Esophagus muscularis mucosa (tissue), 4 donors: ENCODE measurements around the gene SYNGR1. TPM values are rescaled to one million over a fixed set of nuclear protein-coding genes. Genes with fewer than 3 reads are reported as not detected.

Experiments
- DNase-seq: peaks from one replicate; pipeline ENCODE4 v3.0.0-alpha.2; 2017; ENCODE audit errors: extremely low spot score
- H3K27ac ChIP-seq, 4 donors: fragments of 200-600 bp; sonication (generic); replicated peaks in 1 of 4; 1 replicate in 3 of 4; 2 replicates in 1 of 4; pipeline ENCODE4 v1.5.1; 2016 to 2019; ENCODE audit warnings: mild to moderate bottlenecking in 1 of 4
- H3K27me3 ChIP-seq, 4 donors: fragments of 200-600 bp; sonication (generic); one replicate each; pipeline versions ENCODE4 v1.5.1 to v1.6.0; 2016 to 2019
- H3K36me3 ChIP-seq, 4 donors: fragments of 200-600 bp; sonication (generic); one replicate each; pipeline ENCODE4 v1.5.1; 2016 to 2019
- H3K4me1 ChIP-seq, 4 donors: fragments of 200-600 bp; sonication (generic); one replicate each; pipeline ENCODE4 v1.5.1; 2016 to 2019
- H3K4me3 ChIP-seq, 4 donors: fragments of 200-600 bp; sonication (generic); 1 replicate in 2 of 4; 2 replicates in 2 of 4; pipeline ENCODE4 v1.5.1; 2016 to 2019; ENCODE audit warnings: mild to moderate bottlenecking in 4 of 4, moderate library complexity in 1 of 4
- H3K9me3 ChIP-seq, 4 donors: fragments of 200-600 bp; sonication (generic); 1 replicate in 3 of 4; 2 replicates in 1 of 4; pipeline ENCODE4 v1.5.1; 2016 to 2019
- CTCF ChIP-seq, 3 experiments: fragments of 200-600 bp in 2 of 3; fragments of 450-650 bp in 1 of 3; sonication (generic) in 2 of 3; IDR thresholded peaks; one replicate each; pipeline ENCODE4 v1.5.1; 2017 to 2019; ENCODE audit warnings: antibody characterized with exemption in 3 of 3, mild to moderate bottlenecking in 2 of 3, moderate library complexity in 1 of 3
- EP300 ChIP-seq: sonication (generic); formaldehyde crosslinking; IDR thresholded peaks from one replicate; pipeline ENCODE4 v1.6.1; 2017; ENCODE audit warnings: antibody characterized with exemption
- POLR2A ChIP-seq: fragments of 450-650 bp; IDR thresholded peaks from one replicate; pipeline ENCODE4 v1.6.1; 2017; ENCODE audit warnings: antibody characterized with exemption, moderate library complexity, mild to moderate bottlenecking, low read depth
- POLR2AphosphoS5 ChIP-seq, 2 donors: sonication (generic); formaldehyde crosslinking; IDR thresholded peaks; one replicate each; pipeline ENCODE4 v1.6.1; 2017; ENCODE audit warnings: antibody characterized with exemption in 2 of 2
- WGBS: methylation state at CpG from one replicate; pipeline ENCODE4 v1.1.5; 2018; 5-methylcytosine and 5-hydroxymethylcytosine counted together
- intact Hi-C: fragments of 100-400 bp; cut with DNase I; formaldehyde crosslinking; loops from one replicate; pipeline ENCODE4 v1.15.1; 2023
- total RNA-seq, 4 donors: library from RNA; depleted of rRNA; stranded (reverse); fragments of >200 nt; gene quantifications; one replicate each; pipeline versions ENCODE4 v1.1.0 to v1.2.1, GENCODE V29; 2016

The SYNGR1 gene
- total RNA-seq, 4 donors from 2014 or later, result 14.4 to 29.4 (median 24.0) TPM

DNA sequence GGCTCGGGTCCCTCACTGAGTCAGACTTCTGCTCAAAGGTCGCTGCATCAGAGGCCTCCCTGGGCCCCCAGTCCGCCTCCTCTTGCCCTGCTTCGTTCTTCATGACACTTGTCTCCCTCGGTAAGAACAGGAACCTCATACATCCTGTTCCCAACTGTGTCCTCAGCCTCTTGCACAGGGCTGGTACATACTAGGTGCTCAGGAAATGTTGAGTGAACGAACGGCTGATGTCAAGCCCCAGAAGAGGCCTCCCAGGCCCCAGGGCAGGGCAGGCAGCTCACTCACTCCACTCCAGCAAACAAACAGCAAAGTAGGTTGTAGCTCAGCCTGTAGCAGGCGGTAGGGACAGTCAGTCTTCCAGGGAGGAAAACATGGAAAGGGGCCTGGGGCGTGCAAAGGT is 17.2 kb downstream of the SYNGR1 start:
- H3K36me3 ChIP-seq, result peaks cover 0 to 10% (median 2%) of the 10 kb centered on the region in 4 donors
- intact Hi-C loops, result no loop called here
- DNase-seq, result no peak
- H3K4me1 ChIP-seq, result peaks cover 5 to 35% (median 27%) of the 10 kb centered on the region in 4 donors
- H3K9me3 ChIP-seq, result peaks cover 0 to 5% (median 0%) of the 10 kb centered on the region in 4 donors
- H3K27me3 ChIP-seq, result no peaks in the 10 kb centered on the region
- H3K27ac ChIP-seq, result no peak overlapping the region
- TF ChIP-seq EP300, result no peak
- TF ChIP-seq CTCF (IDR thresholded peaks at IDR 0.05), result no peak
- TF ChIP-seq POLR2A, result no peak
- TF ChIP-seq POLR2AphosphoS5 (IDR thresholded peaks at IDR 0.05), result no peak
- WGBS, result 82% methylated on average over 9 of the region's 9 CpGs
- H3K4me3 ChIP-seq, result no peak overlapping the region

- H3K4me1 ChIP-seq, result peaks cover 4 to 24% (median 19%) of the 10 kb centered on the region in 4 donors
- DNase-seq, result no peak
- no peak overlapping the region for H3K27ac ChIP-seq
- no peak overlapping the region for H3K4me3 ChIP-seq
- WGBS, result 69% methylated on average over 9 of the region's 9 CpGs
- peaks cover 0 to 10% (median 2%) of the 10 kb centered on the region in 4 donors for H3K36me3 ChIP-seq
- TF ChIP-seq POLR2AphosphoS5 (IDR thresholded peaks at IDR 0.05) (no peak), POLR2A (no peak), CTCF (IDR thresholded peaks at IDR 0.05) (no peak), EP300 (no peak)
- peaks cover 0 to 6% (median 0%) of the 10 kb centered on the region in 4 donors for H3K9me3 ChIP-seq
- intact Hi-C loops, result no loop called here
- no peaks in the 10 kb centered on the region for H3K27me3 ChIP-seq
Observed at GRCh38 chr22:39368461-39368911, 18.7 kb downstream of the SYNGR1 start.

DNA sequence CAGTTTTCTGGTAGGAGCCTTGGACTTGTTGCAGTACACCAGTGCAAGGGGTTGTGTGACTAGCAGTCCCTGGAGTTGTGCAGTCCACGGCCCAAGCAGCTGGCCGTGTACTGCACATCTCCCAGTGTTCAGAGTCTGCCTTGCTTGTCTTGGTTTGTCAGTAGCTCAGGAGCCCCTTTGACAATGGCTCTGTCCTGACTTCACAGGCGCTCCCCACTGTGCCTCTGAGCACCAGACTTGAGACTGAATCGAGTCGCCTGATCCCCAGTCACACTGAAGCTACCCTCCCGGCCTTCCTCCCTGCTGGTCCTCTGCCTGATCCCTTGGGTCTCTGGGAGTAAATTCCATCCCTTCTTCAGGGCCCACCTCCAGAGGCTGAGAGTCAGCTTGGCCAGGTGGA is 19.4 kb downstream of the SYNGR1 start:
- intact Hi-C loops, result no loop called here
- DNase-seq, result no peak
- Histone ChIP-seq H3K36me3 (peaks cover 0 to 10% (median 3%) of the 10 kb centered on the region in 4 donors), H3K27me3 (no peaks in the 10 kb centered on the region), H3K4me1 (peaks cover 0 to 17% (median 12%) of the 10 kb centered on the region in 4 donors), H3K27ac (no peak overlapping the region), H3K9me3 (peaks cover 0 to 6% (median 0%) of the 10 kb centered on the region in 4 donors), H3K4me3 (no peak overlapping the region)
- TF ChIP-seq POLR2AphosphoS5 (IDR thresholded peaks at IDR 0.05), result no peak
- no peak for TF ChIP-seq CTCF (IDR thresholded peaks at IDR 0.05)
- no peak for TF ChIP-seq POLR2A
- no peak for TF ChIP-seq EP300
- WGBS, result 89% methylated on average over 5 of the region's 6 CpGs

GRCh38 chr22:39369586-39369985 is 19.8 kb downstream of the SYNGR1 start:
- H3K36me3 ChIP-seq, result peaks cover 0 to 13% (median 5%) of the 10 kb centered on the region in 4 donors
- H3K27me3 ChIP-seq, result no peaks in the 10 kb centered on the region
- TF ChIP-seq EP300, result no peak
- TF ChIP-seq POLR2AphosphoS5 (IDR thresholded peaks at IDR 0.05), result no peak
- no peak for TF ChIP-seq POLR2A
- TF ChIP-seq CTCF (IDR thresholded peaks at IDR 0.05), result no peak
- H3K27ac ChIP-seq, result no peak overlapping the region
- intact Hi-C loops, result no loop called here
- H3K4me3 ChIP-seq, result no peak overlapping the region
- peaks cover 0 to 6% (median 0%) of the 10 kb centered on the region in 4 donors for H3K9me3 ChIP-seq
- WGBS, result 87% methylated on average over 3 of the region's 3 CpGs
- peaks cover 0 to 13% (median 8%) of the 10 kb centered on the region in 4 donors for H3K4me1 ChIP-seq
- DNase-seq, result no peak

GRCh38 chr22:39371732-39372131 is 21.9 kb downstream of the SYNGR1 start:
- Histone ChIP-seq H3K4me3 (no peak overlapping the region), H3K36me3 (peaks cover 11 to 31% (median 23%) of the 10 kb centered on the region in 4 donors), H3K4me1 (peaks cover 0 to 6% (median 0%) of the 10 kb centered on the region in 4 donors), H3K27ac (no peak overlapping the region), H3K9me3 (peaks cover 0 to 6% (median 0%) of the 10 kb centered on the region in 4 donors), H3K27me3 (no peaks in the 10 kb centered on the region)
- 94% methylated on average over 2 of the region's 2 CpGs for WGBS
- TF ChIP-seq CTCF (IDR thresholded peaks at IDR 0.05) (no peak), POLR2A (no peak), POLR2AphosphoS5 (IDR thresholded peaks at IDR 0.05) (no peak), EP300 (no peak)
- intact Hi-C loops, result no loop called here
- no peak for DNase-seq
